ENCODE measurements around the gene OSBPL7.

GRCh38 chr17:47781397-47781796 is 40.2 kb downstream of the OSBPL7 start:
- TF ChIP-seq POLR2A (IDR thresholded peaks at IDR 0.05) (no peak), POLR2AphosphoS5 (IDR thresholded peaks at IDR 0.05) (no peak), CTCF (IDR thresholded peaks at IDR 0.05) (no peak)
